Measurements from ENCODE around the gene PUSL1. TPM values are rescaled to one million over a fixed set of nuclear protein-coding genes. Genes with fewer than 3 reads are reported as not detected.

The PUSL1 gene
- total and polyA plus RNA-seq, 2 donors (not counting 1 experiment from before 2014, with no cell fraction given) = 15.7 to 25.8 TPM

GRCh38 chr1:1360506-1361169 lies 52.2 kb downstream of the PUSL1 start:
- no peak overlapping the region for H3K4me3 ChIP-seq (ENCODE audit: control extremely low read depth in 1 of 5, extremely low read depth in 1 of 5, insufficient read depth in 1 of 5, low read depth in 2 of 5, low read length in 4 of 5)
- H2AFZ ChIP-seq (ENCODE audit: insufficient read depth, low read depth, low read length, poor library complexity, severe bottlenecking) = no peak overlapping the region
- TF ChIP-seq CTCF (IDR thresholded peaks at IDR 0.05) = no peak
- no peak for TF ChIP-seq EZH2 (IDR thresholded peaks at IDR 0.05; ENCODE audit: borderline replicate concordance, insufficient read depth, low read depth, low read length, poor library complexity, severe bottlenecking)
- WGBS (ENCODE audit: insufficient coverage) = 82% methylated on average over 20 of the region's 20 CpGs
- CTCF ChIA-PET = no interaction called here
- no peak overlapping the region for H3K4me3 Mint-ChIP-seq
- H3K79me2 ChIP-seq (ENCODE audit: control insufficient read depth, insufficient read depth, low read length) = no peaks in the 10 kb centered on the region
- no peak overlapping the region for H3K4me2 ChIP-seq (replicated peaks; ENCODE audit: low read depth, low read length, poor library complexity, severe bottlenecking)
- H3K4me1 Mint-ChIP-seq = peaks cover 8% of the 10 kb centered on the region
- H3K9ac ChIP-seq (ENCODE audit: low read length) = no peak overlapping the region
- H4K20me1 ChIP-seq (ENCODE audit: control insufficient read depth, insufficient read depth, low read length, poor library complexity, severe bottlenecking) = no peaks in the 10 kb centered on the region
- H3K27ac ChIP-seq (ENCODE audit: low read length in 2 of 2) = no peak overlapping the region
- DNase-seq = no peak
- H3K27ac Mint-ChIP-seq = no peak overlapping the region
- no peak for ATAC-seq (ENCODE audit: low read depth)
- H3K27me3 ChIP-seq (replicated peaks in 1 of 4; ENCODE audit: control extremely low read depth in 1 of 4, control insufficient read depth in 3 of 4, insufficient read depth in 4 of 4, low read length in 3 of 4) = peaks cover 0 to 46% (median 13%) of the 10 kb centered on the region in 4 experiments
- H3K4me1 ChIP-seq (ENCODE audit: control insufficient read depth in 2 of 2, insufficient read depth in 2 of 2, low read length in 2 of 2) = peaks cover 11 to 14% of the 10 kb centered on the region in 2 donors
- POLR2A ChIA-PET = no interaction called here
- intact Hi-C loops (cut with micrococcal nuclease) = no loop called here
- no peaks in the 10 kb centered on the region for H3K9me3 Mint-ChIP-seq (ENCODE audit: insufficient read depth)
- H3K27me3 Mint-ChIP-seq = peaks cover 24% of the 10 kb centered on the region
- no peaks in the 10 kb centered on the region for H3K36me3 ChIP-seq (replicated peaks in 1 of 2; ENCODE audit: control extremely low read depth in 1 of 2, control insufficient read depth in 1 of 2, extremely low read depth in 1 of 2, insufficient read depth in 2 of 2, low read length in 1 of 2)
- H3K9me3 ChIP-seq (ENCODE audit: control extremely low read depth in 1 of 3, control insufficient read depth in 2 of 3, insufficient read depth in 1 of 3, low read length in 2 of 3) = peaks cover 0 to 6% (median 0%) of the 10 kb centered on the region in 3 donors

Small RNA genes within 50 kb of the gene (small RNA-seq; reads per million reads assigned to genes)
- not detected for gene MIR6726 (ENCODE audit: insufficient read length, low read depth, low replicate concordance)

Other genes with a start within 250 kb of the PUSL1 start
- gene RNF223, start 234.3 kb upstream of the PUSL1 start, total RNA-seq = not detected in 2 replicates
- not detected in 2 replicates for gene RNF223, start 234.3 kb upstream of the PUSL1 start, polyA plus RNA-seq
- 23.0 and 25.3 TPM in 2 replicates for gene C1orf159, start 192.5 kb upstream of the PUSL1 start, total RNA-seq
- 25.6 and 29.6 TPM in 2 replicates for gene C1orf159, start 192.5 kb upstream of the PUSL1 start, polyA plus RNA-seq
- gene TTLL10, start 134.7 kb upstream of the PUSL1 start, total RNA-seq = 0.37 and 0.61 TPM in 2 replicates
- 0.37 and 0.45 TPM in 2 replicates for gene TTLL10, start 134.7 kb upstream of the PUSL1 start, polyA plus RNA-seq
- 33.5 and 38.1 TPM in 2 replicates for gene TNFRSF18, start 102.0 kb upstream of the PUSL1 start, total RNA-seq
- 10.1 and 25.2 TPM in 2 replicates for gene TNFRSF18, start 102.0 kb upstream of the PUSL1 start, polyA plus RNA-seq
- gene TNFRSF4, start 94.4 kb upstream of the PUSL1 start, total RNA-seq = 1.8 and 2.3 TPM in 2 replicates
- 0.63 and 1.9 TPM in 2 replicates for gene TNFRSF4, start 94.4 kb upstream of the PUSL1 start, polyA plus RNA-seq
- 143 and 151 TPM in 2 replicates for gene SDF4, start 76.6 kb upstream of the PUSL1 start, total RNA-seq
- 100 and 104 TPM in 2 replicates for gene SDF4, start 76.6 kb upstream of the PUSL1 start, polyA plus RNA-seq
- gene B3GALT6, start 76.4 kb upstream of the PUSL1 start, total RNA-seq = 21.0 TPM in 2 replicates
- gene B3GALT6, start 76.4 kb upstream of the PUSL1 start, polyA plus RNA-seq = 4.7 and 5.9 TPM in 2 replicates
- 3.2 and 6.1 TPM in 2 replicates for gene C1QTNF12, start 61.9 kb upstream of the PUSL1 start, total RNA-seq
- gene C1QTNF12, start 61.9 kb upstream of the PUSL1 start, polyA plus RNA-seq = 1.2 and 1.8 TPM in 2 replicates
- gene UBE2J2, start 34.7 kb upstream of the PUSL1 start, total RNA-seq = 115 and 120 TPM in 2 replicates
- 32.8 and 40.1 TPM in 2 replicates for gene UBE2J2, start 34.7 kb upstream of the PUSL1 start, polyA plus RNA-seq
- 7.3 and 10.6 TPM in 2 replicates for gene SCNN1D, start 28.2 kb upstream of the PUSL1 start, total RNA-seq
- gene SCNN1D, start 28.2 kb upstream of the PUSL1 start, polyA plus RNA-seq = 14.7 and 21.3 TPM in 2 replicates
- gene ACAP3, start 667 bp upstream of the PUSL1 start, total RNA-seq = 40.7 and 49.1 TPM in 2 replicates
- gene ACAP3, start 667 bp upstream of the PUSL1 start, polyA plus RNA-seq = 124 and 126 TPM in 2 replicates
- gene INTS11, start 16.1 kb downstream of the PUSL1 start, total RNA-seq = 149 and 167 TPM in 2 replicates
- 245 and 279 TPM in 2 replicates for gene INTS11, start 16.1 kb downstream of the PUSL1 start, polyA plus RNA-seq
- gene CPTP, start 16.2 kb downstream of the PUSL1 start, total RNA-seq = 18.8 and 21.6 TPM in 2 replicates
- gene CPTP, start 16.2 kb downstream of the PUSL1 start, polyA plus RNA-seq = 8.0 and 17.1 TPM in 2 replicates
- 4.0 and 4.1 TPM in 2 replicates for gene TAS1R3, start 22.7 kb downstream of the PUSL1 start, total RNA-seq
- 5.7 and 11.7 TPM in 2 replicates for gene TAS1R3, start 22.7 kb downstream of the PUSL1 start, polyA plus RNA-seq
- gene DVL1, start 40.8 kb downstream of the PUSL1 start, total RNA-seq = 46.1 and 48.2 TPM in 2 replicates
- 46.0 and 53.5 TPM in 2 replicates for gene DVL1, start 40.8 kb downstream of the PUSL1 start, polyA plus RNA-seq
- gene MXRA8, start 50.0 kb downstream of the PUSL1 start, total RNA-seq = not detected in 2 replicates
- 0.10 and 0.25 TPM in 2 replicates for gene MXRA8, start 50.0 kb downstream of the PUSL1 start, polyA plus RNA-seq
- gene AURKAIP1, start 66.6 kb downstream of the PUSL1 start, total RNA-seq = 61.7 and 67.0 TPM in 2 replicates
- 47.3 and 61.1 TPM in 2 replicates for gene AURKAIP1, start 66.6 kb downstream of the PUSL1 start, polyA plus RNA-seq
- gene CCNL2, start 90.7 kb downstream of the PUSL1 start, total RNA-seq = 347 and 367 TPM in 2 replicates
- gene CCNL2, start 90.7 kb downstream of the PUSL1 start, polyA plus RNA-seq = 263 and 333 TPM in 2 replicates
- gene MRPL20, start 98.7 kb downstream of the PUSL1 start, total RNA-seq = 119 and 129 TPM in 2 replicates
- 55.9 and 59.3 TPM in 2 replicates for gene MRPL20, start 98.7 kb downstream of the PUSL1 start, polyA plus RNA-seq
- not detected in 2 replicates for gene ANKRD65, start 112.7 kb downstream of the PUSL1 start, total RNA-seq
- 0.12 TPM in 1 of 2 replicates, not detected in the other for gene ANKRD65, start 112.7 kb downstream of the PUSL1 start, polyA plus RNA-seq
- not detected in 2 replicates for gene VWA1, start 127.1 kb downstream of the PUSL1 start, total RNA-seq
- 0.09 TPM in 1 of 2 replicates, not detected in the other for gene VWA1, start 127.1 kb downstream of the PUSL1 start, polyA plus RNA-seq
- 0.20 and 0.56 TPM in 2 replicates for gene ATAD3C, start 141.1 kb downstream of the PUSL1 start, total RNA-seq
- gene ATAD3C, start 141.1 kb downstream of the PUSL1 start, polyA plus RNA-seq = 1.1 TPM in 2 replicates
- gene ATAD3B, start 163.2 kb downstream of the PUSL1 start, total RNA-seq = 51.4 and 51.5 TPM in 2 replicates
- gene ATAD3B, start 163.2 kb downstream of the PUSL1 start, polyA plus RNA-seq = 50.9 and 62.0 TPM in 2 replicates
- gene ATAD3A, start 203.6 kb downstream of the PUSL1 start, total RNA-seq = 17.5 and 22.9 TPM in 2 replicates
- gene ATAD3A, start 203.6 kb downstream of the PUSL1 start, polyA plus RNA-seq = 17.8 and 18.2 TPM in 2 replicates
- gene TMEM240, start 232.0 kb downstream of the PUSL1 start, total RNA-seq = 0.66 and 1.8 TPM in 2 replicates
- 0.28 and 0.40 TPM in 2 replicates for gene TMEM240, start 232.0 kb downstream of the PUSL1 start, polyA plus RNA-seq

Measured in B cell (primary cell).